GM20000 (cell line): ENCODE measurements around the gene EEF1A2.

Experiments
- DNase-seq: peaks from one replicate; pipeline ENCODE4 v3.0.0; 2012; ENCODE audit warnings: low spot score
- CTCF ChIP-seq: IDR thresholded peaks from 2 replicates; pipeline ENCODE4 v1.5.1; 2012; ENCODE audit warnings: mild to moderate bottlenecking, control low read depth; ENCODE audit errors: extremely low read depth, missing control alignments

EEF1A2 gene

GRCh38 chr20:63456429-63457284, 42.2 kb downstream of the EEF1A2 start:
- DNase-seq = no peak
- TF ChIP-seq CTCF = no peak

- DNase-seq = no peak
- TF ChIP-seq CTCF = no peak
These were observed 43.4 kb downstream of the EEF1A2 start for GRCh38 chr20:63455568-63455859.

GRCh38 chr20:63454731-63455567, 43.9 kb downstream of the EEF1A2 start:
- DNase-seq = no peak
- no peak for TF ChIP-seq CTCF

- DNase-seq = peak; percentile 58
- TF ChIP-seq CTCF = no peak
These were observed 45.9 kb downstream of the EEF1A2 start for GRCh38 chr20:63452821-63453523.

GRCh38 chr20:63452341-63452740, 46.5 kb downstream of the EEF1A2 start:
- DNase-seq = no peak
- no peak for TF ChIP-seq CTCF

GRCh38 chr20:63451821-63452220, 47.1 kb downstream of the EEF1A2 start:
- no peak for TF ChIP-seq CTCF
- DNase-seq = no peak
